GM18519 (cell line): ENCODE results near the gene CHGA.

ENCODE experiments used
- ATAC-seq: cut with Tn5 transposase; IDR thresholded peaks from one replicate; pipeline ENCODE4 v1.9.1; 2021; ENCODE audit warnings: mild to moderate bottlenecking, moderate library complexity; ENCODE audit not compliant: unreplicated experiment, low FRiP score

The CHGA gene

DNA sequence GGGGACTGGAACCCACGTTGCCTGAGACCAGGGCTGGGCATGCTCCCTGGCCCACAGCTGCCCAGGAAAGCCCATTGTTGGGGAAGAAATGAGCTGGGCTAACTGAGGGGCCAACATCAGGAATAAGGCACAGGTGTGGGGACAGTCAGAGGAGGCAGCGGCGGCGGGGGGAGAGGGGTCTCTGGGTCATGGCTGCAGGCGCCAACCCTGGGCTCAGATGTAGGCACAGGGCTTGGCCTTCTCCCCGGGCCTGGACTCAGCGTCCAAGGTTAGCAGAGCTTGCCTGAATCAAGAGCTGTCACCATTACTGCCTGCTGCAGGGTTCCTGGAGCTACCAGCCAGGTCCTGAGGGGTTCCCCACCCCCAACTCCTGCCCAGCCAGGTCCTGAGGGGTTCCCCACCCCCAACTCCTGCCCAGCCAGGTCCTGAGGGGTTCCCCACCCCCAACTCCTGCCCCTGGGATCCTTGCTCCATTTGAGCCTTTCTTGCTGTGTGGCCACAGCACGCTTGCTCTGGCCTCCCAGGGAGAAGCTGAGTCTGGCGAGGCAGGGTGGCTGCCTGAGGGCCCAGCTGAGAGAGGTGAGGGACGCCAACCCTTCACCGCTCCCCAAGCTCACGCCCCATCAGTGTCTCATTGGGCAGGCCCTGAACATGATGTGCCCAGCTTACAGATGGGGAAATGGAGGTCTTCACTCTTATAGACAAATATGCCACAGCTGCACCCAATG, 6.2 kb downstream of the CHGA start:
- no peak for ATAC-seq

DNA sequence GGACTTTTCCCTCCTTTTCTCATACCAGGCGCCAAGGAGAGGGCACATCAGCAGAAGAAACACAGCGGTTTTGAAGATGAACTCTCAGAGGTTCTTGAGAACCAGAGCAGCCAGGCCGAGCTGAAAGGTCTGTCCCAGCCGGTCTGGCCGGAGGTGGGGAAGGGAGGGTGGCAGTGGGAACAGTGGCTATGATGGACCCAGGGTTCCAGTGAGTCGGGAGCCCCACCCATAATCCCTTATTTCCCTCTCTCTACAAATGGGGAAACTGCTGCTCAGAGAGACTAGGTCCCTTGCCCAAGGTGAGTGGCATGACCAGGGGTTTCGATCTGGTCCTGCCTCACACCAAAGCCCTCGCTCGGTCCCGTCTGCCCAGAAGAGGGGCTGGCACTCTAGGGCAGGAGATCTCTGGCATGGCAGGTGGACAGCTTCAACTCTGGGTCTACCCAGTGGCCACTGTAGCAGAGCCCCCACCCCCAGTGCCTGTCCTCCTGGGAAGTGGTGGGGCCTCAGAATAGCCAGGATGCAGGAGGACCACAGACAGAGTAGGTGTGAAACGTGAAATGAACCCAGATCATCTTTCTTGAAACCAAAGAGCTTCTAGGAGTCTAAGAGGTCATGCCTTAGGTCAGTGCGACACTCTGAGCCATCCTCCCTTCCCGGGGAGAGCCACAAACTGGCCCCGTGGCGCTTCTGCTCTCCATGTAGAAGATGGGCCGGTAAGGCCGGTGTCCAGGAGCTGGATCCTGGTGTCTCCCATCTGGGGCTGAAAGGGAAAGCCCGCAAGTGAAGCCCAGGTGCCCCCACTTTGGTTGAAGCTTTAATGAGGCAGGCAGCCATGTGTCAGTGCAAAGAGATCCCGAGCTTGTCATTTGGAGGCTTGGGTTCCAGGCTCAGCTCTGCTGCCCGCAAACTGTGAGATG, 7.0 kb downstream of the CHGA start:
- no peak for ATAC-seq

DNA sequence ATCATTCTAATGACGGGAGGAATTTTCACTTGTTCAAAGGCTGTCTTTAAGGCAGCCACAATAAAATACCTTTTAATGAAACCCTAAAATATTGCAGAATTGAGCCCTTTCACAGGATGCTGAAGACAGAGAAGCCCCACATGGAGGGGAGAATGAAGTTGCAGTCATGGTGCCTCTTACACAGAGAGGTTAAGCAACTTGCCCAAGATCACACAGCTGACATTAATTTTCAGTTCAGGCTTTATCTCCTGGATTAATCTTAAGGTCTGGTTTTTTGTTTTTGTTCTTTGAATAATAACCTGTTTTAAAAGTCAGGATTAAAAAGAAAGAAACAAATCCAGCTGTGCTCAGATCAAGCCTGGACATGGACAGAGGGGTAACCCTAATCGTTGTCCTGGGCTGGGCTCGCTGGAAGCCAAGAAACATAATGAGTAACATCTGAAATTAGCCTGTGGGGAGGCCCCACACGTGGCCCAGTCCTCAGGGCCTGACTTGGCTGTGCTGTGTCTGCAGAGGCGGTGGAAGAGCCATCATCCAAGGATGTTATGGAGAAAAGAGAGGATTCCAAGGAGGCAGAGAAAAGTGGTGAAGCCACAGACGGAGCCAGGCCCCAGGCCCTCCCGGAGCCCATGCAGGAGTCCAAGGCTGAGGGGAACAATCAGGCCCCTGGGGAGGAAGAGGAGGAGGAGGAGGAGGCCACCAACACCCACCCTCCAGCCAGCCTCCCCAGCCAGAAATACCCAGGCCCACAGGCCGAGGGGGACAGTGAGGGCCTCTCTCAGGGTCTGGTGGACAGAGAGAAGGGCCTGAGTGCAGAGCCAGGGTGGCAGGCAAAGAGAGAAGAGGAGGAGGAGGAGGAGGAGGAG, 8.0 kb downstream of the CHGA start:
- ATAC-seq: no peak

DNA sequence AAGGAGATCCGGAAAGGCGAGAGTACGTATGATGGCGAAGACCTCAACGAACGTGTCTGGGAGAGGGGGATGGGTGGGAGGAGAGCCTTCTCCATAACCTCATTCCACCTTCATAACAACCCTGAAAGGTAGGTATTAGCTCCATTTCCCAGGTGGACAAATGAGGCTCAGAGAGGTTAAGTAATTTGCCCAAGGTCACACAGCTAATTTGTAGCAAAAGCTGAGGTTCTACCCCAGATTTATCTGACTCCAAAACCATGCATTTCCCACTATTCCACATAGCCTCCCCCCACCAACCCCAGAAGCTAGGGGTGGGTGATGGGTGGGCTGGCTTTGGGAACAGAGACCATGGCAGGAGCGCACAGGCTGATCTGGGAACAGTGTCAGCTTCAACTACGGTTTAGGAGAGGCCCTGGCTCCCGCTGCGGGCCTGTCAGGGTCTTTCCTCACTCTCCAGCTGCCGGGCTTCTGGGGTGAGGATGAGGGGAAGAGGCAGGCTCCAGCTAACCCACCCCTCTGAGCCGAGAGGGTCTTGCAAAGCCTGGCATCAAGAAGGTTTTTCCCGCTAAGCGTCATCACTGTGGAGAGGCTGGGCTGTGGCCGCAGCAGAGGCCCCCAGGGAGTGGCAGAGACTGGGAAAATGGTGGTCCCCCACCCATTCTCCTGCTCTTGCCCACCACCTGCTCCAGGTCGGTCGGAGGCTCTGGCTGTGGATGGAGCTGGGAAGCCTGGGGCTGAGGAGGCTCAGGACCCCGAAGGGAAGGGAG, 8.9 kb downstream of the CHGA start:
- no peak for ATAC-seq

DNA sequence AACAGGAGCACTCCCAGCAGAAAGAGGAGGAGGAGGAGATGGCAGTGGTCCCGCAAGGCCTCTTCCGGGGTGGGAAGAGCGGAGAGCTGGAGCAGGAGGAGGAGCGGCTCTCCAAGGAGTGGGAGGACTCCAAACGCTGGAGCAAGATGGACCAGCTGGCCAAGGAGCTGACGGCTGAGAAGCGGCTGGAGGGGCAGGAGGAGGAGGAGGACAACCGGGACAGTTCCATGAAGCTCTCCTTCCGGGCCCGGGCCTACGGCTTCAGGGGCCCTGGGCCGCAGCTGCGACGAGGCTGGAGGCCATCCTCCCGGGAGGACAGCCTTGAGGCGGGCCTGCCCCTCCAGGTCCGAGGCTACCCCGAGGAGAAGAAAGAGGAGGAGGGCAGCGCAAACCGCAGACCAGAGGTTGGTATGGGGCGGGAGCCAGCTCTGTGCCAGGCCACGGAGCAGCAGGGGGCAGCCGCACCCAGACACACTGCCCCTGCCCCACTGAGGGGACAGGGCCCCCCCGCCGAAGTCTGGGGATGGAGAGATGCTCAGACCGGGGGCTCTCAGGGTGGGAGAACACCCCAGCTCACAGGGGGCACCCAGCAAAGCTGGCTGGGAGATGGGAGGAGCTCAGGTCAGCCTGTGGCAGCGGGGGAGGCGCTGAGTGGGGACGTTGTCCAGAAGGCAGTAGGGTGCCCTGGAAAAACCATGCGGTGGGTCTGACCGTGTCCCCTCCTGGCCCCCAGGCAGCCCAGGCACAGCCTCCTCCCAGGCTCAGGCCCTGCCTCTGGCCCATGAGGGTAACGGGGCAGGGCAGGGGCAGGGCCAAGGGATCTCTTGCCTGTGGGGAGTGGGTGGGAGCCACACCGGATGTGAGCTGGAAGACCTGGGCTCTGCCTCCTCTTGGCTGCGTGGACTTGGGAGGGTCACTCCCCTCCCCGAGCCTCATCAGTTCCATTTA, 9.8 kb downstream of the CHGA start:
- no peak for ATAC-seq

DNA sequence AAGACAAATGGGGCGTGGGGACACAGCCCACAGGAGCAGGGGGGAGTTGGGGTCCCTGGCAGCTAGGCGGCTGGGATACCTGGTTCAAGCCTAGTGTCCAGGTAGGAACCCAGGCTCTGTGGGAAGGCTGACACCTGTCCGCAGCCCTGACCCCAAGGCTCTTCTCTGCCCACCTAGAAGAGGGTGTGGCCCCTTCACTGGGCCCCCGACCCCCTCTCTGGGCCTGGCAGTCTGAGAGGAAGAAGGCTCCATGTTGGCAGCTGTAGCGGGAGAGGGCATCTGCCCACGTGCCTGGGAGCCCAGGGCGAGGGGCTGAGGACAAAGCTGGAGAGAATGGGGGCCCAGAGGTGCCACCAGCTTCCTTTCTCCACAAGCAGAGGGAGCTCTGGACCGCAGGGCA, 10.5 kb downstream of the CHGA start:
- no peak for ATAC-seq

DNA sequence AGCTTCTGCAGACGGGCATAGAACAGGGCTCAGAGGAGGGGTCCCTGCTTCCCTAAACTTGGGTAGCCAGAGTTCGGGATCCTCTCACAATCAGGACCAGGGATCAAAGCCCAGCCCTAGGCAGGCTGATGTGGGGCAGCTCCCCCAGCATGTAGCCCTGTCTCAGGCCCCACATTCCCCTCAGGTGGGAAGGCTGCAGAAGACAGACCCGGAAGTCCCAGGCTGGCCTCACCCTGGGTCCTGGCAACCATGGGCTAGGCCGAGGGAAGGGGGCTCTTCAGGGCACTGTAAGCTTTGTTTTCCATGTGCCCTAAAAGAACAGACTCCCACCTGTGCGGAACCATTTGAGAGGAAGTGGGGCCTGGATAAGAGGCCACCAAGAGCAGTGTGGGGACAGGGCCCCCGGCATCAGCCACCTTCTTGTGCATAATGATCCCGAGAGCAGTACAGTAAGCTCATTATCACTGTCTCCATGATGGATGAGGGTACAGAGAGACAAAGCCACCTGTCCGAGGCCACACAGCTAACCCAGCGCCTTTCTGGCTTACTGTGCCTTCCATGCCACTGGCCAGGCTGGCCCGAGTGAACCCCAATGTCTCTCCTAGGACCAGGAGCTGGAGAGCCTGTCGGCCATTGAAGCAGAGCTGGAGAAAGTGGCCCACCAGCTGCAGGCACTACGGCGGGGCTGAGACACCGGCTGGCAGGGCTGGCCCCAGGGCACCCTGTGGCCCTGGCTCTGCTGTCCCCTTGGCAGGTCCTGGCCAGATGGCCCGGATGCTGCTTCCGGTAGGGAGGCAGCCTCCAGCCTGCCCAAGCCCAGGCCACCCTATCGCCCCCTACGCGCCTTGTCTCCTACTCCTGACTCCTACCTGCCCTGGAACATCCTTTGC, 11.5 kb downstream of the CHGA start:
- ATAC-seq: no peak

DNA sequence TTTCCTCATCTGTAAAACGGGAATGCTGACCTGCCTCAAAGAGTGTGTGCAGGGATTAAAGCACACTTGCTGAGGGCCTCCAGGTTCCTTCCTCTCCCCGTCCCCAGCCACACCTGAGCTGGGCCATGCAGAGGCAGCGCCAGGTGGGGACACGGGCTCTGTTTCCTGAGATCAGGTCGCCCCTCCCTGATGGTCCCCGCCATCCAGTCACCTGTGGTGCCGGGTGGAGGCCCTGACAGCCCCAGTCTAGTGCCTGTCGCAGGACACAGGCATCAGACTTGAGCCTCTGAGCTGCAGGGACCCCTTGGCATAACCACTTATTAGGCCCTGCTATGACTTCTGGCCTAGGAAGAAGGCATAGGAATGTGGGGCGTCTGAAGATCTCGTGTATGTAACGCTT, 12.5 kb downstream of the CHGA start:
- ATAC-seq: no peak

DNA sequence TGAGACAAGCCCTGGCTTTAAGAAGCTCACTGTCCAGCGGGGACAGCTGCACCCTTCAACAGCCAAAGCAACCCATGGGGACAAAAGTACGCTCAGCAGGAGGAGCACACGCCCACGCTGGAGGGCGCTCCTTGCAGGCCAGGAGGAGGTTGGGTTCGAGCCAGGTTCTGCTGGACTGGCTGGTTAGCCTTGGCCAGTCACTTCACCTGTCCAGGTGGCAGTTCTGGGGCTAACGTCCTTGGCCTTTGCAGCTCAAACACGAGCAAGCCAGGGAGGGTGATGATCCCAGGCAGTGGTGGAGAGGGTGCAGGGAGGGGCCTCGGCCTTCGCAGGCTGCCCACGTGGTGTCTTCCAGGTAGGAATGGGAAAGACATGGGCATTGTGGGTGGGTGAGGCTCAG, 13.1 kb downstream of the CHGA start:
- no peak for ATAC-seq

DNA sequence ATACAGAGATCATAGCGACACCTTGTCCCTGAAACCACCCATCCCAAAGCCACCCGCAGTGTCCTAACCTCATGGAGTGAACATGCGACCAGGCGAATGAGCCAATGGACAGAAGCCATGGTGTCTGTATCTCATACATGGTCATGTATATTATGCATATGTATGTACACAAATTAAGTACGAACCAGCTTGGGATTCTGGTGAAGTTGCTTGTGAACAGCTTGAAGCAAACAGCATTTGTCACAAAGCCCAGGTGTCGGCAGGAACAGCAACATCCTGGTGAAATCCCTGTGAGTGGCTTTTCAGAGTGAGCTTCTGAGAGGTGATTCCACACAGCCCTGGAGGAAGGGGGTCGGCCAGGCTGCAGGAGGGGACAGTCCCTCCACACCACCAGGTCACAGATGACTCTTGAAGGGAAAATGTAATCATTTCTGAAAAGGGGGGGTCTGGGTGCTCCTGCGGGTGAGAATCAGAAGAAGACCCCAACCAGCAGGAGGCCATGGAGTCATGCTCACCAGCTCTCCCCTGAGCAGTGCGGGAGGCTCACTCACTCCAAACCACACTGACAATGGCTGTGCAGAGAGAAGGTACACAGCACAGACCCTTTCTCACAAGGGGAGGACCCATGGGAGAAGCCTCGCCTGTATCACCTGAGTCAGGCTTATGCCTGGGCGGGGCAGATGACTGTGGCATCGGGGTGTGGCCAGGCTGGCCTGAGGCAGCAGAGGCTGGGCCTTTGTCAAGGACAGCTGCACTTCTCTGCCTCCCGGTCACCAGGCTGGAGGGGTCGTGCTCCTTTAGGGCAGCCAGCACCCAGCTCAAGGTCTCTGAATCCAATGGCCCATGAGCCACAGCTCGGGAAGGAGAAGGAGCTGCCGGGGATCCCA, 14.3 kb downstream of the CHGA start:
- no peak for ATAC-seq

DNA sequence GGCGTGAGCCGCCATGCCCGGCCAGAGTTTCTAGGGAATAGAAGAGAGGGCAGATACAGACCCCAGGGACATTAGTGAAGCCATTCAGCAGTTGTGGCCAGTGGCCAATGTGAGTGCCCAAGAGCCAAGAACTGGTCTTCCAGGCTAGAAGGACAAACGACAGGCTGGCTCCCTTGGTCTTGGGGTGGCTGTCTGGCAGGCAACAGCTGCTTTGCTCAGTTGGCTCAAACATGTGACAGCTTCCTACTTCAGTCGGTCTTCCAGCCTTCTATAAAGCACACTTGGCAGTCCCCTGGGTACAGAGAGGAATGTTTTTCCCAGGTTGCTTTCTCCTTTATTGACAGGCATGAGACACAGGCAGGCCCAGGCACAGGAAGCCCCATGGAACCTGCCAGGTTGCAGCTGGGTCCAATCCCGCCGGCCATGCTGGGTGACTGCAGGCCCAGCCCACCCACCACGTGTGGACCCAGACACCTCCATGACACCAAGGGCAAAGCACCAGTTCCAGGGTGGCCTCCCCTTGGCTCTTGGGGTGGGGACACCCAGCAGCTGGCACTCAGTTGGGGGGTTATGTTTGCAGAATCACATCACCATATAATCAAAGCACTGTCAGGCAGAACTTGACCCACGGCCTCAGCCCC, 15.4 kb downstream of the CHGA start:
- no peak for ATAC-seq

DNA sequence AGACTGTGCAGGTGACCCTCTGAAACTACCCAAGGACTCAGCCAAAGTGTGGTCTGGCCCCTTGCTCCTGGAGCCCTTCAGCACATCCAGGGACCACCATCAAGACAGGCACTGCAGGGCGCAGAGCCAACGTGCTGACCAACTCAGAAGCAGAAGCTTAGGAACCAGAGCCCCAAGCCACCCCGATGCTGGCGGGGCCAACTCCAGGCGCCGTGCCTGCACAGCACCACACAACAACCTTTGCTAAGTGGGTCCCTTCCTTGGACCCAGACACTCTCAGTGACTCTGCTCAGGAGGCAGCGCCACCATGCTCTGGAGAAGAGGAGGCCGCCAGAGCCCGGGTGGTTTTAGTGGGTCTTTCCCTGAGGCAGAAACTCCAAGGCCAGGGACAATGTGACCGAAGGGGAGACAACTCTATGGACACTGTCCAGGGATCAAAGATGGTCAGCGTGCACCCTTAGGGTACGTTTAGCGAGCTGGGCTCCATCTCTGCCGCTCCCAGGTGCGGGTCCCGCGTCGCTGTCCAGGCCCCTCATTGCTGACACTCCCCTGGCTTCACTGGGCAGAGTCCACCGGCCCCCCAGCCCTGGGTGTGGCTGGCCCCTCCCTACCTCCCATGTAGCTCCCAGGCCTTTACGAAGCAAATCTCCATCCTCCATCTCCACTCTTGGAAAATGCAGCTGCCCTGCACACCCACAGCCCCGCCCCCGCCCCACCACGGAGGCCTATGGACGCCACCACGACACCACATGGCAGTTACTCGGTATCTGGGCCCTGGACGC, 16.1 kb downstream of the CHGA start:
- no peak for ATAC-seq

DNA sequence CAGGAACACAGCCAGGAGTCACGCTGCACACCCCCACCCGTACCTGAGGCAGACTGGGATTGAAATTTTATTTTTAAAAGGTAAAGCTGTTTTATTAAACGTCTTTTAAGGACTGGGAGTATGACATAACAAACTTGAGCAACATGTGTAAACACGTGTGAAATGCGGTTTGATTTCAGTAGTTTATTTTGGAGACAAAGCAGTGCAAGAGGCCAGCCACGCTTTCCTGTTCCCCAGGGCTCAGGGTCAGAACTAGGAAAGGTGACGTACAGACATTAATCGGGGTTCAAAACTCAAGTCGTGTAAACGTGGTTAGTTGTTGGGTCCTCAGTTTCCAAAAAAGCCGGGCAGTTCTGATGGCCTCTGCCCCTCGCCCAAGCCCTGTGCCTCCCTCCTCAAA, 16.7 kb downstream of the CHGA start:
- no peak for ATAC-seq

DNA sequence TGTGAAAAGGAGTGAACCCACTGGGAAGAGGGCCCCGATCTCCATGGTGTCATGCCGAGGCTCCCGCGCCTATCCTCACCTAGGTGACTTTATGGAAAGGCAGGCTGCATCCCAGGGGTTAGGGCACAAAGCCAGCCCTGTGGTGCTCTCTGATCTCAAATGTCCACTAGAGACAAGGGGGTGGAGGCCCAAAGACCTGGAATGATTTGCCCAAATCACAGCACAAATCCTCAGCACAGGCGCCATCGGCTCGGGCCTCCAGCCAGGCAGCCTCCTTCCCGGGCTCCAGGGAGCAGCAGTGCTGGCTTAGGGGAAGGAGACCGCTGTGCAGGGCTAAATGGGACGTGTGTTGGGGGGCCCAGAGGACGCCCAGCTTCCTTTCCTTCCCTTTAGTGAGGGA, 17.6 kb downstream of the CHGA start:
- ATAC-seq: no peak

DNA sequence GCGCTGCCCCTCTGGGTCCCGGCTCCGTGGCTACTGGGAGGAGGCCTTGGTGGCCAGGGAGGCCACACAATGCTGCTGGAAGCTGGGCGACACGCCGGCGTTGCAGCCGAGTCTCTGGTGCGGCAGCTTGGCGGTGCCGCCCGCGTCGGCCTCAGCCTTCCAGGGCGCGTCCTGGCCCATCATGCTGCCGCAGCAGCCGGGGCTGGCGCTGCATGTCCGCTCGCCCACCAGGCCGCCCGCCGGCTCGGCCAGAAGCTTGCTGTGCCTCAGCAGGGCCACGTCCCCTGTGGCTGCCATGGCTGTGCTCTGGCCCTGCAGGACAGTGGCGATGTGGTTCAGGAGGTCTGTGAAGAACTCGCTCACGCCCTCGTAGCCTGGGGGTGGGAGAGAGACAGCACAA, 18.6 kb downstream of the CHGA start:
- no peak for ATAC-seq

DNA sequence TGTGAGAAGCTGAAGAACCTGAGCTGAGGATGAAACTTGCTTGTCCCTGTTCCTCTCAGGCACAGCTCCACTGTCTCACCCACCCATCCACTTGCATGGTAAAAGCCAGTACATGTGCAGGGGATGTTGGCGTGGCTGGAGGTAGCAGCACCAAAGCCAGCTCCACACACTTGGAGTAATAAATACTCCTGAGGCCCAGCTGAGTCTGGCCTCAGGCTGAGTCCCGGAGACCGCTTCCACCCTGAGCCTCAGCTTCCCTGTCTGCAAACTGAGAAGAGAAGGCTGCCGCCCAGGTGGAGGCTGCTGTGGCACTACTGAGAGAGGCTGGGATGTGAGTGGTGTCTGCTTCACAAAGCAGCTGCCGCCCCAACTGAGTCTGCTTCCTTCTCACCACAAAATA, 19.2 kb downstream of the CHGA start:
- no peak for ATAC-seq
